D341Med (cell line): ENCODE data around the gene SNRPF.
"Not testable (repeated sequence)": the region's sequence is repeated elsewhere in the genome, so short reads cannot be mapped to it uniquely, and the experiment has no call there.

Experiments
- DNase-seq: peaks from one replicate; pipeline ENCODE4 v3.0.0; 2012; ENCODE audit warnings: low spot score

SNRPF gene

GRCh38 chr12:95858451-95859343 is at the start of gene SNRPF:
Gene SNRPF, plus strand, starts transcription at chr12:95858952. Its CDS starts 122 bp downstream, at chr12:95859074.
- peak; percentile 99 for DNase-seq

GRCh38 chr12:95809000-95809680 is 49.6 kb upstream of the SNRPF start:
- DNase-seq, result no peak

- DNase-seq, result no peak
These were observed 48.3 kb upstream of the SNRPF start for GRCh38 chr12:95810411-95810810.

- not testable (repeated sequence) for DNase-seq
These were observed 46.6 kb upstream of the SNRPF start for GRCh38 chr12:95812155-95812554.

GRCh38 chr12:95815632-95816212 is 43.0 kb upstream of the SNRPF start:
- DNase-seq, result peak; percentile 33

- DNase-seq, result peak; percentile 66
These were observed 38.6 kb upstream of the SNRPF start for GRCh38 chr12:95820096-95820703.

GRCh38 chr12:95829395-95829794 is 29.4 kb upstream of the SNRPF start:
- DNase-seq, result no peak

GRCh38 chr12:95830335-95831089 is 28.2 kb upstream of the SNRPF start:
- no peak for DNase-seq

GRCh38 chr12:95834572-95834971 is 24.2 kb upstream of the SNRPF start:
- no peak for DNase-seq

GRCh38 chr12:95836185-95836609 is 22.6 kb upstream of the SNRPF start:
- DNase-seq, result no peak

GRCh38 chr12:95836630-95837239 is 22.0 kb upstream of the SNRPF start:
- DNase-seq, result no peak

GRCh38 chr12:95837240-95838038 is 21.3 kb upstream of the SNRPF start:
- no peak for DNase-seq

- DNase-seq, result no peak
These were observed 20.6 kb upstream of the SNRPF start for GRCh38 chr12:95838125-95838524.

- not testable (repeated sequence) for DNase-seq
These were observed 16.3 kb upstream of the SNRPF start for GRCh38 chr12:95842426-95842825.

- DNase-seq, result no peak
These were observed 10.0 kb upstream of the SNRPF start for GRCh38 chr12:95848575-95849388.

GRCh38 chr12:95851606-95852005 is 7.1 kb upstream of the SNRPF start:
- no peak for DNase-seq

- no peak for DNase-seq
These were observed 6.6 kb upstream of the SNRPF start for GRCh38 chr12:95852133-95852532.

GRCh38 chr12:95857156-95857555 is 1.6 kb upstream of the SNRPF start:
- DNase-seq, result no peak

- DNase-seq, result no peak
These were observed 953 bp upstream of the SNRPF start for GRCh38 chr12:95857799-95858198.
